ENCODE measurements around the gene ANKRD44.

The ANKRD44 gene

GRCh38 chr2:197322143-197322542 is 11.6 kb upstream of the ANKRD44 start:
- no peak for DNase-seq (ENCODE audit: low read depth in 2 of 2, low spot score in 1 of 2)

- DNase-seq (ENCODE audit: low read depth in 2 of 2, low spot score in 1 of 2): no peak
These were observed 4.8 kb upstream of the ANKRD44 start for GRCh38 chr2:197315371-197315770.

- no peak for DNase-seq (ENCODE audit: low read depth in 2 of 2, low spot score in 1 of 2)
These were observed 1.6 kb upstream of the ANKRD44 start for GRCh38 chr2:197312186-197312585.

DNA sequence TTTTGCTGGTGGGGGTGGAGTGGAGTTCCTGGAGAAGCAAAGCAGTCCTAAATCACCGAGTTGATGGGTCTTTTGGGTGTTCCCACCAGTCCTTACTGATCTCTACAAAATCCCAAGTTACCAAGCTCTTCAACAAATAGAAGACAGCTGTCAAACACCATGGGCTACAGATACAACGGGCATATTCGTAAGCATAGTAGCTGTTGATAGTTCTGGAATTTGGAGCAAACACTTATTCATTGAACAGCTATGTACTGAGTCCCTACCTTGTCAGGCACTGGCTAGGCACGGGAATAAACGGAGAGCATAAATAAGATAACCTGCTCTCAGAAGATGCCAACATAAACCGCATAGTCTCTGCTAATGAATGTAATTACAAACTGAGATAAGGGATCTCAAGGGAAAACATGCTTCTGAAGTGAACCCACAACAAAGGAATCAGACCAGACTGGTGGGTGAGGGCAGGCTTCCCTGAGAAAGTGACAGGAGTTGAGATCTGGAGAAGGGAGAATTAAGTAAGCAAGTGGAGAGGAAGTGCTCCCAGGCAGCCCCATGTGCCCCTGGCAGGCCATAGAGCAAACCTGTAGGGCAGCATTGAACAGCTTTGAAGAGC is 947 bp upstream of the ANKRD44 start:
- DNase-seq (ENCODE audit: low read depth in 2 of 2, low spot score in 1 of 2): no peak

DNA sequence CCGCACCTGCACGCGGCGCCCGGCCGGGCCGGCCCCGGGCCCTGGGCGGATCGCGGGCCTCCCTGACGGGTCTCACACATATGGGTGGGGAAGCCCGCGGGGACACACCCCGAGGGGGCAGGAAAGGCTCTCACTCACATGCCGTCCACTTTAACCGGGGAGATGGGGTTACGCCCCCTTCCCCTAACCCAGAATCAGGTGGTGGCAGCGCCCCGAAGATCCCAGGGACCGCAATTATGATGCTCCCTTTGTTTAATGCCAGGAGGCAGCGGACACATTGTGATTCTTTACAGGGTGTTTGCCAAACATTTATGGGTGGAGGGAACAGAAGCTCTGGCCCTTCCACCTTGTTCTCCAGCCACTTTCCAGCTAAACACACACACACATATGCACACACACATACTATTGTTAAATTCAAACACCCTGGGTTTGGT is 424 bp upstream of the ANKRD44 start:
- DNase-seq (ENCODE audit: low read depth in 2 of 2, low spot score in 1 of 2): no peak

DNA sequence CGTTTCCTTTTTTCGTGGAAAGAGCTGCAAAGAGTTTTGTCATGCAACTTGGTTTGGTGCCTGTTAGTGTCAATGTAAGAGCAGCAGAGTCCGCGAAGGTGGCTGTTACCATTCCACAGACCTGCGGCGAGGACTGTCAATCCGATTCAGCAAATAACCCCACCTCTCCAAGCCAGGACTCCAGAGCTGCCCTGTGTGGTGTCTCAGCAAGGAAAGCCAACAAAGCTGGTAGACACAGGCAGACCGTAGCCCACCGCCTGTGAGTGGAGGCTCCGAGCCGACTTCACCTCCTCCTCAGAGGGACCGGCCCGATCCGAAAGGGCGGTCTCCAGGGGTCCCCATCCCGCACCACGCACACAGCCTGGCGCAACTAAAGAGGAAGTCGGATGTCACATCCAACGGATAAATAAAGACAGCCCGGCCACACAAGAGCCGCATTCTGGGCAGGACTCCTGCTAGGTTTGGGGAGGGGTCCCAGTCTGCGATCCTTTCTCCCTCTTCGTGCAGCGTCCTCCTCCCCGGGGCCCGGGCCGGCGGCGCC is 819 bp downstream of the ANKRD44 start:
- peak; percentile 39 to 45 for DNase-seq (ENCODE audit: low read depth in 2 of 2, low spot score in 1 of 2)

GRCh38 chr2:197308996-197309690 is 1.4 kb downstream of the ANKRD44 start:
- DNase-seq (ENCODE audit: low read depth in 2 of 2, low spot score in 1 of 2): no peak

- no peak for DNase-seq (ENCODE audit: low read depth in 2 of 2, low spot score in 1 of 2)
These were observed 2.0 kb downstream of the ANKRD44 start for GRCh38 chr2:197308585-197308984.

DNA sequence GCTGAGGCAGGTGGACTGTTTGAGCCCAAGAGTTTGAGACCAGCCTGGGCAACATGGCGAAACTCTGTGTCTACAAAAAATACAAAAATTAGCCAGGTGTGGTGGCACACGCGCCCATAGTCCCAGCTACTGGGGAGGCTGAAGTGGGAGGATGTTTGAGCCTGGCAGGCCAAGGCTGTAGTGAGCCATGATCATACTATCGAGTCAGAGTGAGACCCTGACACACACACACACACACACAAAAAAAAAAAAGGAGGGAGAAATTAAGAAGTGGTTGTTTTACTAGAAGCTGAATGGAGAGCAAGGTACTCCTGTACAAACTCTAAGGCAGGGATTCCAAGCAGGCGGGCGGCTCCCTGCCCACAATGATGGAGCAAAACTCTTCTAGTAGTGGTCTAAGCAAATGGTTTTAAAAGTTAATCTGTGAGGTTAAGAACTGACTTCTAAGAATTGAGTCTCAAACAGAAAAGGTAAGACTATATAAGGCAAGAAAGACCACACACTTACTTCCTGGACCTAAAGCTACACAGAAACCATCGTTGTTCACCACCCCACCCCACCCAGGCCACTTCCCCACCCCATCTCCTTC is 2.6 kb downstream of the ANKRD44 start:
- DNase-seq (ENCODE audit: low read depth in 2 of 2, low spot score in 1 of 2): peak in 1 of 2 donors; percentile 28

DNA sequence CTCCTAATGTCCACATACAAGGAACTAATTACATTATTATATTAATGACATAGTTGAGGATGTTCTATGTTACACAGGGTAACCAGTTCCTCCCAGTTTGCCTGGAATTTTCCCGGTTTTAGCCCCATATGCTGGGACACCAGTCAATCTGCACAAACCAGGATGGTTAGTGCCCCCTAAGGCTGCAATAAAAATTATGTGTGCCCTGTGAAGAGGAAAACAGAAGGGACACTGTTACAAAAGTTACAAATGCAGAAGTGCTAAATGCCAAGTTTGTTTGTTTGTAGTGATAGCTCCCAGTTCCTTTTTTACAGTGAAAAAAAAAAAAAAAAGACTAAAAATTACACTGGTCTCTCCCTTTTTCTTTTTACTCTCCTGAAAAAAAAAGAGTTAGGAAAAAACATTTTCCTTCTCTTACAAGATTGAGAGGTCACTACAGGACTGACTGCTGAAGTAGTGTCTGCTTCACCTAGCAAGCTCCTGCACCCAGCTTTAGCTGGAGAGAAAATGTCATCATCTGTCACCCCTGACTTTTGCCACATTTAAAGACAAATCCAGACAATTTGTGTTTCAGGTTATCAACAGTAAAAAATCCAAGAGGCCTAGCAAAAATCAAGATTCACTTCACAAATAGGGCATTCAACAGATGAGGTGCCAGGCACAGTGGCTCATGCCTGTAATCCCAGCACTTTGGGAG is 3.2 kb downstream of the ANKRD44 start:
- no peak for DNase-seq (ENCODE audit: low read depth in 2 of 2, low spot score in 1 of 2)

GRCh38 chr2:197306696-197307040 is 3.9 kb downstream of the ANKRD44 start:
- no peak for DNase-seq (ENCODE audit: low read depth in 2 of 2, low spot score in 1 of 2)

DNA sequence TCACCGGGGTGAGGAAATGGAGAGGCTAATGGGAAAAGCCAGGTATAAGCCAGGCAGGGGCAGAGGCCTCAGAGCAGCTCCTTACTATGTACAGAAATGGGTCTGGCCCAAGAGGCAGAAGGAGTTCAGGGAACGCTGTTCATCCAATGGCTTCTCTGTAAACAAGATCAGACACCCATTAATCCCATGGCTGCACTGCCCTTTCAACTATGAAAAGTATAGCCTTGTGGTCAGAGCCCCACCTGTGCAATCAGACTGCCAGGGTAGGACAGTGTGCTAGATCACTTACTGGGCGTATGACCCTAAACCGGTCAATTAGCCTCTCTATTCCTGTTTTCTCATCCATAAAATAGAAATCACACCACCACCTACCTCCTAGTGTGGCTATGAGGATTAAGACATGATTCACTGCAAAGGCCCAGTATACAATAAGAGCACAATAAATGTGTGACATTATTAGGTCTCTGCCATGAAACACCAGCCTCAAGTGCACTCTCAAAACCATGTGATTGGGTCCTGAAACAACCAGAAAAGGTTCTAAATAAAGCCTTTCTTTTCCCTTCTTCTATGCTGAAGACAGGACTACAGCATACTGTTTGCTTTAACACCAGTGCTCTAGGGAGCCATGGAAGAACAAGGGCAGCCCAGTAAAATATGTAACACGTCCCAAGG is 4.4 kb downstream of the ANKRD44 start:
- DNase-seq (ENCODE audit: low read depth in 2 of 2, low spot score in 1 of 2): no peak

- no peak for DNase-seq (ENCODE audit: low read depth in 2 of 2, low spot score in 1 of 2)
These were observed 6.0 kb downstream of the ANKRD44 start for GRCh38 chr2:197304556-197305011.

DNA sequence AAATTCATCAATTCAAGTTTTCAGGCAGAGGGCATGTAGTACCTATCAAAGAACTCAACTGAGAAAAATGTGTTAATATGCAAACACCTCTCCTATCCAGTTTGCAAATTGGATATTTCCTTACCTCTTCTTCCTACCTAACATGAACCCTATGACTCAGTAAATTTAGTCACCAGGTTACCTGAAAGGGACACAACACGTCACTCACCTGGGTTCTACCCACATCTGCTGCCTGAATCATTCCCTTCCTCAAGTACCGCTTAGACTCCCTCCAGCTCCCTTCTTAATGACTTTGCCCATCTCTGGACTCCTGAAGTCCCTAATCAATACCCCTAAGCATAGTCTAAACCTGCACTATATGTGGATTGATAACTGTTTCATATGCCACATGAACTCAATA is 10.4 kb downstream of the ANKRD44 start:
- DNase-seq (ENCODE audit: low read depth in 2 of 2, low spot score in 1 of 2): no peak

DNA sequence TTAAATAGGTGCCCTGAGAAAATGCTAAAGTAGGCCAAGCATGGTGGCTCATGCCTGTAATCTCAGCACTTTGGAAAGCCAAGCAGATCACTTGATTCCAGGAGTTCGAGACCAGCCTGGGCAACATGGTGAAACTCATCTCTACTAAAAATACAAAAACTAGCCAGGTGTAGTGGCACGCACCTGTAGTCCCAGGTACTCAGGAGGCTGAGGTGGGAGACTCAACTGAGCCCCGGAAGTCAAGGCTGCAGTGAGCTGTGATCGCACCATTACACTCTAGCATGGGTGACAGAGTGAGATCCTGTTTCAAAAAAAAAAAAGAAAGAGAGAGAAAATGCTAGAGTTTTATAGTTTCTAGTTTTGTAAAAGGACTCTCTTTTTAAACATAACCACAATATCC is 12.0 kb downstream of the ANKRD44 start:
- no peak for DNase-seq (ENCODE audit: low read depth in 2 of 2, low spot score in 1 of 2)

DNA sequence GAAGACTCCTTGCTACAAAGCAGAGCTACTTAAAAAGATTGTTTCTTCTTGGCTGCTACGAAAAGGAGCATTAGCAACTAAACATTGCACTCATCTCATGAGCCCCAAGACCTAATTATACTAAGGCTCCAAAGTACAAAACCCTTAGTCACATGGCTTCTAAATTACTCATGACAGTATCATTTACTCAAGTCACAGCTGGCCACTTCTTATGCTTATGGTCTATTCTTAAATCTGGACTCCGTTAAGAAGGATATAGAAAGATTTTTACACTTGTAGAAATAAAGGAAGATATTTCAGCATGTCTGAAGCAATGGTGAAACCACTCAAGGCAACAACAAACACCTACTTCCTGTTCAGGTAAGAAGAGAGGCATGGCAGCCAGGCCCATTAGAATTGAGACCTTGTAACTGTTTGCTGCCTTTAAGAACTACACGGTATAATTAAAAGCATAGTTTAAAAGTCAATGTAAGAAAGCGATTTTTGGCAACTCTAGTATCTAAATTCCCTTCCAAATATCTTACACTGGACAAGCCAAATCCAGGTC is 12.7 kb downstream of the ANKRD44 start:
- no peak for DNase-seq (ENCODE audit: low read depth in 2 of 2, low spot score in 1 of 2)

GRCh38 chr2:197297266-197297665 is 13.3 kb downstream of the ANKRD44 start:
- DNase-seq (ENCODE audit: low read depth in 2 of 2, low spot score in 1 of 2): no peak

GRCh38 chr2:197296835-197297234 is 13.7 kb downstream of the ANKRD44 start:
- no peak for DNase-seq (ENCODE audit: low read depth in 2 of 2, low spot score in 1 of 2)

- no peak for DNase-seq (ENCODE audit: low read depth in 2 of 2, low spot score in 1 of 2)
These were observed 16.3 kb downstream of the ANKRD44 start for GRCh38 chr2:197294260-197294659.

DNA sequence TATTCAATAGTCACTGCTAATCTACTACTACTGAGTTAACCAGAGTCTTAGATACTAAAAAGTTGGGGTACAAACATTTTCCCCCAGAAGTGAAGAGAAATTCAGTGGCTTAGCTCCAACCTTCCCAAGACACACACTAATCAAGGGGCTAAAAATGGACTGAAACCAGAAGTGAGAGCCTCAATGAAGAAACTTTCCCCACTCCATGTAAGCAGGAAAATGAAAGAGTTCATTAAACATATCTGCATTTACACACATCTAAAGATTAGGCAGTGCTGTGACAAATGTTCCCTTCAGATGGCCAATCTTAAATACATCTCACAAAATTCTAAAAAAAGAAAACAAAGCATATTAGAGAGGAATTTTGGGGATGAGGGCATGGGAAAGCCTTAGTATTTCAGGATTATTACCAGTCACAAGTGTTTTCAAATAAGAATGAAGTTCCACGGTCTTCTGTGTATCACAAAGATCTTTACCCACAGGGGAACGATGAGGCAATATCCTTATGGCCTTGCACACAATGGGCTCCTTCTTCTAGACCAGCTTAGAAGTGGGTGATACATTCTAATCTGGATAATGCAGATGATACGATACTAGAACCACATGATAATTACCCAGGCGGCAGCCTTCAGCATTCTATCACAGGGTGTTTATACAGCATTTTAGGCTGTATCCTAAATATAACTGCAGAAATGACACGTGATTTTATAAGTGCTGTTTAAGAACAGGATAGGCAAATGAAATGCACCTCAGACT is 17.1 kb downstream of the ANKRD44 start:
- DNase-seq (ENCODE audit: low read depth in 2 of 2, low spot score in 1 of 2): no peak

Data from stimulated activated CD8-positive, alpha-beta memory T cell treated with anti-CD3 and anti-CD28 coated beads, Interleukin-4, amount 100 ng/mL, for 1 hour (primary cell).